ENCODE results near the gene TECPR1.

Gene TECPR1

DNA sequence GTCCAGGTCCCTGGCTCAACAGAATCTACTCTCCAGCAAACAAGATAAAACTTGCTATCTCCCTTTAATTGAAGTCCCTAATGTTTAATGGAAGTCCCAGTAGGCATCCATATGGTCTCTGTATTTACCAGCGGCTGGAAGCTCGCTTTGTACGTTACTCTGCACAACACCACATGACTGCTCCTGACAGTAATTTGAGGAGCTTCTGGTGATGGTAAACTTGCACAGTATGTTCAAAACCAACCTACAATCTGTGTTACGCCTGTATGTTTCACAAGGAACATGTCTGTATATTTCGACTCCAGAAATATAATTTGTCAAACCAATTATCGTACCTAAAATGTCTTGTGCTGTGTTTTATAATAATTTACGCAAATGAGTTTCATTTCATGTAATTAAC, 4.4 kb upstream of the TECPR1 start:
- no peaks in the 10 kb centered on the region for H3K4me1 ChIP-seq (ENCODE audit: control insufficient read depth, insufficient read depth, low read length)
- H3K4me3 ChIP-seq (ENCODE audit: low read depth, low read length), result no peak overlapping the region
- no peaks in the 10 kb centered on the region for H3K9me3 ChIP-seq (ENCODE audit: control insufficient read depth, insufficient read depth, low read length)
- H3K36me3 ChIP-seq (ENCODE audit: control insufficient read depth, insufficient read depth, low read length), result peaks cover 2% of the 10 kb centered on the region
- H3K9ac ChIP-seq (ENCODE audit: low read depth, low read length), result no peak overlapping the region
- H3K27me3 ChIP-seq (ENCODE audit: control insufficient read depth, insufficient read depth, low read length), result no peaks in the 10 kb centered on the region

DNA sequence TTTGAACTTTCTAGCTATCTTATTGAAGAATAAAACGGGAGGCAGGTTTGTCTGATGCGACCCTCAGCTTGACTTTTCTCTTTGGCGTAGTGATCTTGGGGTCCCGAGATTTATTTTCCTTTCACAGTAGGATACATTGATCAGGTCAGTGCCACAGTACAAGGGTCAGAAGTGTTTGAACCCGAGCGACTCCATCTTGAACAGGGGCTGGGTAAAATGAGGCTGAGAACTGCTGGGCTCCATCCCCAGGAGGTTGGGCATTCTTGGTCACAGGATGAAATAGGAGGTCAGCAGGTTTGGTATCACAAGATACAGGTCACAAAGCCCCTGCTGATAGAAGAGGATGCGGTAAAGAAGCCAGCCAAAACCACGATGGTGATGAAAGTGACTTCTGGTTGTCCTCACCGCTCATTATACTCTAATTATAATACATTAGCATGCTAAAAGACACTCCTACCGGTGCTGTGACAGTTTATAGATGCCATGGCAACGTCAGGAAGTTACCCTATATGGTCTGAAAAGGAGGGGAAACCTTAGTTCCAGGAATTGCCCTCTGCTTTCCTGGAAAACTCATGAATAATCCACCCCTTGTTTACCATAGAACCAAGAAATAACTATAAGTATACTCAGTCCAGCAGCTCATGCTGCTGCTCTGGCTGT, 3.0 kb upstream of the TECPR1 start:
- Histone ChIP-seq H3K27me3 (ENCODE audit: control insufficient read depth, insufficient read depth, low read length) (no peaks in the 10 kb centered on the region), H3K4me3 (ENCODE audit: low read depth, low read length) (no peak overlapping the region), H3K9ac (ENCODE audit: low read depth, low read length) (no peak overlapping the region), H3K4me1 (ENCODE audit: control insufficient read depth, insufficient read depth, low read length) (peaks cover 5% of the 10 kb centered on the region), H3K36me3 (ENCODE audit: control insufficient read depth, insufficient read depth, low read length) (peaks cover 2% of the 10 kb centered on the region), H3K9me3 (ENCODE audit: control insufficient read depth, insufficient read depth, low read length) (no peaks in the 10 kb centered on the region)

- no peak overlapping the region for H3K4me3 ChIP-seq (ENCODE audit: low read depth, low read length)
- peaks cover 5% of the 10 kb centered on the region for H3K4me1 ChIP-seq (ENCODE audit: control insufficient read depth, insufficient read depth, low read length)
- H3K9me3 ChIP-seq (ENCODE audit: control insufficient read depth, insufficient read depth, low read length), result no peaks in the 10 kb centered on the region
- peaks cover 2% of the 10 kb centered on the region for H3K36me3 ChIP-seq (ENCODE audit: control insufficient read depth, insufficient read depth, low read length)
- no peak overlapping the region for H3K9ac ChIP-seq (ENCODE audit: low read depth, low read length)
- no peaks in the 10 kb centered on the region for H3K27me3 ChIP-seq (ENCODE audit: control insufficient read depth, insufficient read depth, low read length)
Measured at GRCh38 chr7:98254516-98254915, 2.5 kb upstream of the TECPR1 start.

- no peaks in the 10 kb centered on the region for H3K9me3 ChIP-seq (ENCODE audit: control insufficient read depth, insufficient read depth, low read length)
- no peaks in the 10 kb centered on the region for H3K27me3 ChIP-seq (ENCODE audit: control insufficient read depth, insufficient read depth, low read length)
- H3K36me3 ChIP-seq (ENCODE audit: control insufficient read depth, insufficient read depth, low read length), result peaks cover 2% of the 10 kb centered on the region
- H3K9ac ChIP-seq (ENCODE audit: low read depth, low read length), result no peak overlapping the region
- H3K4me1 ChIP-seq (ENCODE audit: control insufficient read depth, insufficient read depth, low read length), result peaks cover 5% of the 10 kb centered on the region
- peak overlapping the region; percentile 90 for H3K4me3 ChIP-seq (ENCODE audit: low read depth, low read length)
Measured at GRCh38 chr7:98252425-98253054, 508 bp upstream of the TECPR1 start.

DNA sequence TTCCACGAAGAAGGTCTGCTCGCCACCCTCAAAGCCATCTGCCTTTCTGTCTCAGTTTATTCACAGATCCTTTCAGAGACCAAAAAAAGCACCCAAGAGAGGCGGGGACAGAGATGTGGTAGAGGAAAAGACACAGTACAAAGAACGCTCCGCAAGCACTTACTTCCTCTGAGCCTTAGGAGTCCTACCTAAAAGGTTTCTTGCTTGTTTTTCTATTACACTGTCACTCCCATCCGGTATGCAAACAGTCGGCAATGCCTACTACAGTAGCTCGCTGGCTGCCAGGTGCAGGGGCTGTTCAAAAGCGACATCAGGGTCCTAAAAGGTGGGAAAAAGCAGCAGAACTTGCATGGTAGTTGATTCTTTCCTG, 816 bp downstream of the TECPR1 start:
- Histone ChIP-seq H3K4me3 (ENCODE audit: low read depth, low read length) (peak overlapping the region; percentile 90), H3K27me3 (ENCODE audit: control insufficient read depth, insufficient read depth, low read length) (no peaks in the 10 kb centered on the region), H3K9me3 (ENCODE audit: control insufficient read depth, insufficient read depth, low read length) (no peaks in the 10 kb centered on the region), H3K36me3 (ENCODE audit: control insufficient read depth, insufficient read depth, low read length) (peaks cover 2% of the 10 kb centered on the region), H3K9ac (ENCODE audit: low read depth, low read length) (peak overlapping the region; percentile 1), H3K4me1 (ENCODE audit: control insufficient read depth, insufficient read depth, low read length) (peaks cover 5% of the 10 kb centered on the region)

GRCh38 chr7:98250789-98251188, 1.2 kb downstream of the TECPR1 start:
- H3K36me3 ChIP-seq (ENCODE audit: control insufficient read depth, insufficient read depth, low read length), result peaks cover 2% of the 10 kb centered on the region
- no peak overlapping the region for H3K9ac ChIP-seq (ENCODE audit: low read depth, low read length)
- H3K4me1 ChIP-seq (ENCODE audit: control insufficient read depth, insufficient read depth, low read length), result peaks cover 5% of the 10 kb centered on the region
- H3K4me3 ChIP-seq (ENCODE audit: low read depth, low read length), result peak overlapping the region; percentile 90
- H3K27me3 ChIP-seq (ENCODE audit: control insufficient read depth, insufficient read depth, low read length), result no peaks in the 10 kb centered on the region
- no peaks in the 10 kb centered on the region for H3K9me3 ChIP-seq (ENCODE audit: control insufficient read depth, insufficient read depth, low read length)

GRCh38 chr7:98249106-98249505, 2.9 kb downstream of the TECPR1 start:
- H3K9ac ChIP-seq (ENCODE audit: low read depth, low read length), result no peak overlapping the region
- H3K4me1 ChIP-seq (ENCODE audit: control insufficient read depth, insufficient read depth, low read length), result peaks cover 5% of the 10 kb centered on the region
- H3K9me3 ChIP-seq (ENCODE audit: control insufficient read depth, insufficient read depth, low read length), result no peaks in the 10 kb centered on the region
- no peak overlapping the region for H3K4me3 ChIP-seq (ENCODE audit: low read depth, low read length)
- no peaks in the 10 kb centered on the region for H3K27me3 ChIP-seq (ENCODE audit: control insufficient read depth, insufficient read depth, low read length)
- peaks cover 2% of the 10 kb centered on the region for H3K36me3 ChIP-seq (ENCODE audit: control insufficient read depth, insufficient read depth, low read length)

GRCh38 chr7:98248156-98248555, 3.9 kb downstream of the TECPR1 start:
- Histone ChIP-seq H3K4me1 (ENCODE audit: control insufficient read depth, insufficient read depth, low read length) (peaks cover 5% of the 10 kb centered on the region), H3K9ac (ENCODE audit: low read depth, low read length) (no peak overlapping the region), H3K27me3 (ENCODE audit: control insufficient read depth, insufficient read depth, low read length) (no peaks in the 10 kb centered on the region), H3K36me3 (ENCODE audit: control insufficient read depth, insufficient read depth, low read length) (peaks cover 2% of the 10 kb centered on the region), H3K9me3 (ENCODE audit: control insufficient read depth, insufficient read depth, low read length) (no peaks in the 10 kb centered on the region), H3K4me3 (ENCODE audit: low read depth, low read length) (no peak overlapping the region)

- Histone ChIP-seq H3K4me3 (ENCODE audit: low read depth, low read length) (no peak overlapping the region), H3K27me3 (ENCODE audit: control insufficient read depth, insufficient read depth, low read length) (no peaks in the 10 kb centered on the region), H3K9ac (ENCODE audit: low read depth, low read length) (no peak overlapping the region), H3K9me3 (ENCODE audit: control insufficient read depth, insufficient read depth, low read length) (no peaks in the 10 kb centered on the region), H3K36me3 (ENCODE audit: control insufficient read depth, insufficient read depth, low read length) (peaks cover 3% of the 10 kb centered on the region), H3K4me1 (ENCODE audit: control insufficient read depth, insufficient read depth, low read length) (no peaks in the 10 kb centered on the region)
Measured at GRCh38 chr7:98244871-98245270, 7.2 kb downstream of the TECPR1 start.

- Histone ChIP-seq H3K4me3 (ENCODE audit: low read depth, low read length) (no peak overlapping the region), H3K4me1 (ENCODE audit: control insufficient read depth, insufficient read depth, low read length) (no peaks in the 10 kb centered on the region), H3K9ac (ENCODE audit: low read depth, low read length) (no peak overlapping the region), H3K36me3 (ENCODE audit: control insufficient read depth, insufficient read depth, low read length) (peaks cover 3% of the 10 kb centered on the region), H3K9me3 (ENCODE audit: control insufficient read depth, insufficient read depth, low read length) (no peaks in the 10 kb centered on the region), H3K27me3 (ENCODE audit: control insufficient read depth, insufficient read depth, low read length) (no peaks in the 10 kb centered on the region)
Measured at GRCh38 chr7:98242934-98243333, 9.1 kb downstream of the TECPR1 start.

DNA sequence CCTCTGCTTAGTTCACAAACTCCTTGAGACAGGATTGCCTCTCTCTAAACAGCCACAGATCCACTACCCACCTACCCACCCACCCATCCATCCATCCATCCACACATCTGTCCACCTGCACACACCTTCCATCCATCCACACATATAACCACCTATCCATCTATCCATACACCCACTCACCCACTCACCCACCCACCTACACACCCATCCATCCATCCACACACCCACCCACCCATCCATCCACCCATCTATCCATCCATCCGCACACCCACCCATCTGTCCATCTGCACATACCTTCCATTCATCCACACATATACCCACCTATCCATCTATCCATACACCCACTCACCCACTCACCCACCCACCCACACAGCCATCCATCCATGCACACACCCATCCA, 9.7 kb downstream of the TECPR1 start:
- Histone ChIP-seq H3K9ac (ENCODE audit: low read depth, low read length) (no peak overlapping the region), H3K4me1 (ENCODE audit: control insufficient read depth, insufficient read depth, low read length) (no peaks in the 10 kb centered on the region), H3K4me3 (ENCODE audit: low read depth, low read length) (no peak overlapping the region), H3K9me3 (ENCODE audit: control insufficient read depth, insufficient read depth, low read length) (no peaks in the 10 kb centered on the region), H3K27me3 (ENCODE audit: control insufficient read depth, insufficient read depth, low read length) (no peaks in the 10 kb centered on the region), H3K36me3 (ENCODE audit: control insufficient read depth, insufficient read depth, low read length) (peaks cover 3% of the 10 kb centered on the region)

DNA sequence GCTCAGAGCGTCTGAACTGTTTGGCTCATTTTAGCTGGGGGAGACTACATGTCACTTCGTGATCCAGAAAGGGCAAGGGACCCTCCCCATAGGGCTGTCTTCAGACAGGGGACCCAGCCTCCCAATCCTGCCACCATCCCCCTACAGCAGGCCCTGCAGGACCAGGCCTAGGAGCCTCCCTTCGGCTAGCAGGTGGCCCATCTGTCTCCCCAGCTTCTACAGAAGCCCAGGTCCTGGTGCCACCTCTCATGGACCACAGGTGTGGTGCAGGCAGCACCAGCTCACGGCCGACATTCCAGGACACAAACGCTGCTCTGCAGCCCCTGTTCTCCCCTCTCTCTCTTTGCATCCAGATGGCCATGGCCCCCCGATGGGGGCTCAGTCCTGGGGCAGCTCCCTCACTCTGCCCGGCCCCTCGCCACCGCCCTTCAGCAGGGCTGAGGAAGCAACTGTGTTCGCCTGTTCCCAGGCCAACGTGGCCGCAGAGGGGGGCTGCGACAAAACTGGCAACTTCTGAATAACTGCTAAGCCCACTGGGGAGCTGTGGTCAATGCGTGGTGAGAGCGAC, 10.3 kb downstream of the TECPR1 start:
- Histone ChIP-seq H3K36me3 (ENCODE audit: control insufficient read depth, insufficient read depth, low read length) (peaks cover 3% of the 10 kb centered on the region), H3K4me3 (ENCODE audit: low read depth, low read length) (no peak overlapping the region), H3K9ac (ENCODE audit: low read depth, low read length) (no peak overlapping the region), H3K27me3 (ENCODE audit: control insufficient read depth, insufficient read depth, low read length) (no peaks in the 10 kb centered on the region), H3K9me3 (ENCODE audit: control insufficient read depth, insufficient read depth, low read length) (no peaks in the 10 kb centered on the region), H3K4me1 (ENCODE audit: control insufficient read depth, insufficient read depth, low read length) (no peaks in the 10 kb centered on the region)

All from iPS-15b (cell line).